ENCODE data around the gene MAP1LC3B.

DNA sequence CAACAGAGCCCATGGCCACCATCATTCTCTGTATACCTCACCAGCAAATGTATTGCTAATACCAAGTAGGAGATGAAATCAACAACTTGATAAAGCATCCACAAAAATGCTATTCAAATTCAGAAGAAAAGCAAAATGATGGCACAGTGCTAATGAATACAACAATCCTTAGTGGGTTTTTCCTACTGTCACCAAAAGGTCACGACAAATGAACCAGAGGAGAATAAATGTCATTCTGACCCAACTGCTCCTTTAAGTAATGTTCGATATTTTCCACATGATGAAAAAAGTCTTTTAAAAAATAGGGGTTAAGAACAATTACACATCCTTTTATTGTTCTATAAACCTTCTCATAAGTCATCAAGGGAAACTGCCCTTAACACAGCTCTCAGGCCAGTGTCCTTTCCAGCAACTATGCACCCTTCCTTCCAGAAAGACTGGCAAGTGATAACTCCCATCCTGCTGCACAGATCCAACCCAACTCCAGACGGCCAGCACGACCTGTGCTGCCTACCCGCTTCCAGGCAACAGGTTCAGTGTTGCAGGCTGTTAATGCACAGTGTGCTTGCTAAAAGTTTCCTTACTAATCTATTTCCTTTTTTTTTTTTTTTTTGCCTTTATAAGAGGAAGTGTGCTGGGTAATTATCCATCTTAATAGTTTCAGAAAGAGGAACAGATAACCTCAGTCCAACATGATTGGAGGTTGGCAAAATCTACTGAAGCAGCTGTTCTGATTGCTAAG lies 23.9 kb upstream of the MAP1LC3B start:
- TF ChIP-seq, protein P1, sequence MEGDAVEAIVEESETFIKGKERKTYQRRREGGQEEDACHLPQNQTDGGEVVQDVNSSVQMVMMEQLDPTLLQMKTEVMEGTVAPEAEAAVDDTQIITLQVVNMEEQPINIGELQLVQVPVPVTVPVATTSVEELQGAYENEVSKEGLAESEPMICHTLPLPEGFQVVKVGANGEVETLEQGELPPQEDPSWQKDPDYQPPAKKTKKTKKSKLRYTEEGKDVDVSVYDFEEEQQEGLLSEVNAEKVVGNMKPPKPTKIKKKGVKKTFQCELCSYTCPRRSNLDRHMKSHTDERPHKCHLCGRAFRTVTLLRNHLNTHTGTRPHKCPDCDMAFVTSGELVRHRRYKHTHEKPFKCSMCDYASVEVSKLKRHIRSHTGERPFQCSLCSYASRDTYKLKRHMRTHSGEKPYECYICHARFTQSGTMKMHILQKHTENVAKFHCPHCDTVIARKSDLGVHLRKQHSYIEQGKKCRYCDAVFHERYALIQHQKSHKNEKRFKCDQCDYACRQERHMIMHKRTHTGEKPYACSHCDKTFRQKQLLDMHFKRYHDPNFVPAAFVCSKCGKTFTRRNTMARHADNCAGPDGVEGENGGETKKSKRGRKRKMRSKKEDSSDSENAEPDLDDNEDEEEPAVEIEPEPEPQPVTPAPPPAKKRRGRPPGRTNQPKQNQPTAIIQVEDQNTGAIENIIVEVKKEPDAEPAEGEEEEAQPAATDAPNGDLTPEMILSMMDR (IDR thresholded peaks at IDR 0.05): no peak
- no peak for TF ChIP-seq POLR2A (IDR thresholded peaks at IDR 0.05)
